Measurements from ENCODE around the gene FBXL4.

FBXL4 gene

DNA sequence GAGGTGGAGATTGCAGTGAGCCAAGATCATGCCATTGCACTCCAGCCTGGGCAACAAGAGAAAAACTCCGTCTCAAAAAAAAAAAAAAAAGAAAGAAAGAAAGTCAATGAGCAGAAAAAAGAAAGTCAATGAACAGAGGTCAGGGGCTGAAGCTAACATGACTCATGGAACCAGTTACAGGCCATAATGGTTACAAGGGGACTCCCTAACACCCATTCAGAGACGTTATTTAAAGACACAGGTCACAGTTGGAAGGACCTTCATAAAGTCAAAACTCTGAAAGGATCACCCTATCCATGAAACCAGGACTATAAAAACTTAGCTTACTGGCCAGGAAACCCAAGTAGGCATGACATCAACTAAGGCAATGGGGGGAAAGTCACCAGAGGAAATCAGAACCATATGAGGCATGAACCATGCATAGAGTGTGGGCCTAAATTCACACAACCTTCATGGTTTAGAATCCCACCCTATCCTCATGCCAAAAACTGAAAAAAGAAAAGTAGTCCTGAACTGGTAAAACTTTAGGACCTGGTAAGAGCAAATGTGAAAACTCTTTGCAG, 18.2 kb downstream of the FBXL4 start:
- Histone ChIP-seq H3F3A (ENCODE audit: low read depth) (no peaks in the 10 kb centered on the region), H2AFZ (ENCODE audit: low read length) (no peak overlapping the region), H4K20me1 (ENCODE audit: insufficient read depth, low read length, poor library complexity, severe bottlenecking) (no peaks in the 10 kb centered on the region), H3K9ac (ENCODE audit: low read depth, low read length, poor library complexity, severe bottlenecking) (no peak overlapping the region), H3K36me3 (ENCODE audit: insufficient read depth, low read length) (peaks cover 15% of the 10 kb centered on the region; the same call in 1 of the 2 replicates), H3K4me1 (ENCODE audit: insufficient read depth, low read length, poor library complexity, severe bottlenecking) (no peaks in the 10 kb centered on the region), H3K27me3 (ENCODE audit: insufficient read depth, low read length, poor library complexity, severe bottlenecking) (no peaks in the 10 kb centered on the region), H3K4me3 (ENCODE audit: low read length, poor library complexity, severe bottlenecking) (no peak overlapping the region), H3K9me3 (ENCODE audit: insufficient read depth, low read depth, low read length) (no peaks in the 10 kb centered on the region), H3K4me2 (ENCODE audit: low read depth, low read length, poor library complexity, severe bottlenecking) (no peak overlapping the region), H3K79me2 (ENCODE audit: insufficient read depth, low read length) (peaks cover 3% of the 10 kb centered on the region; the same call in 1 of the 2 replicates), H3K9me2 (replicated peaks; ENCODE audit: low read depth, low read length) (no peaks in the 10 kb centered on the region)
- no peak for TF ChIP-seq EZH2phosphoT487 (IDR thresholded peaks at IDR 0.05; ENCODE audit: borderline replicate concordance)
- TF ChIP-seq, protein P1, sequence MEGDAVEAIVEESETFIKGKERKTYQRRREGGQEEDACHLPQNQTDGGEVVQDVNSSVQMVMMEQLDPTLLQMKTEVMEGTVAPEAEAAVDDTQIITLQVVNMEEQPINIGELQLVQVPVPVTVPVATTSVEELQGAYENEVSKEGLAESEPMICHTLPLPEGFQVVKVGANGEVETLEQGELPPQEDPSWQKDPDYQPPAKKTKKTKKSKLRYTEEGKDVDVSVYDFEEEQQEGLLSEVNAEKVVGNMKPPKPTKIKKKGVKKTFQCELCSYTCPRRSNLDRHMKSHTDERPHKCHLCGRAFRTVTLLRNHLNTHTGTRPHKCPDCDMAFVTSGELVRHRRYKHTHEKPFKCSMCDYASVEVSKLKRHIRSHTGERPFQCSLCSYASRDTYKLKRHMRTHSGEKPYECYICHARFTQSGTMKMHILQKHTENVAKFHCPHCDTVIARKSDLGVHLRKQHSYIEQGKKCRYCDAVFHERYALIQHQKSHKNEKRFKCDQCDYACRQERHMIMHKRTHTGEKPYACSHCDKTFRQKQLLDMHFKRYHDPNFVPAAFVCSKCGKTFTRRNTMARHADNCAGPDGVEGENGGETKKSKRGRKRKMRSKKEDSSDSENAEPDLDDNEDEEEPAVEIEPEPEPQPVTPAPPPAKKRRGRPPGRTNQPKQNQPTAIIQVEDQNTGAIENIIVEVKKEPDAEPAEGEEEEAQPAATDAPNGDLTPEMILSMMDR (conservative IDR thresholded peaks at IDR 0.05; ENCODE audit: low read length): no peak

- TF ChIP-seq, protein P1 (conservative IDR thresholded peaks at IDR 0.05; ENCODE audit: low read length): no peak
- TF ChIP-seq EZH2phosphoT487 (IDR thresholded peaks at IDR 0.05; ENCODE audit: borderline replicate concordance): no peak
- Histone ChIP-seq H4K20me1 (ENCODE audit: insufficient read depth, low read length, poor library complexity, severe bottlenecking) (no peaks in the 10 kb centered on the region), H3K9ac (ENCODE audit: low read depth, low read length, poor library complexity, severe bottlenecking) (no peak overlapping the region), H3K79me2 (ENCODE audit: insufficient read depth, low read length) (peaks cover 3% of the 10 kb centered on the region; the same call in 1 of the 2 replicates), H3K4me2 (ENCODE audit: low read depth, low read length, poor library complexity, severe bottlenecking) (no peak overlapping the region), H3K9me3 (ENCODE audit: insufficient read depth, low read depth, low read length) (no peaks in the 10 kb centered on the region), H3F3A (ENCODE audit: low read depth) (no peaks in the 10 kb centered on the region), H3K4me1 (ENCODE audit: insufficient read depth, low read length, poor library complexity, severe bottlenecking) (no peaks in the 10 kb centered on the region), H3K4me3 (ENCODE audit: low read length, poor library complexity, severe bottlenecking) (no peak overlapping the region), H3K9me2 (replicated peaks; ENCODE audit: low read depth, low read length) (no peaks in the 10 kb centered on the region), H3K36me3 (ENCODE audit: insufficient read depth, low read length) (peaks cover 15% of the 10 kb centered on the region; the same call in 1 of the 2 replicates), H3K27me3 (ENCODE audit: insufficient read depth, low read length, poor library complexity, severe bottlenecking) (no peaks in the 10 kb centered on the region), H2AFZ (ENCODE audit: low read length) (no peak overlapping the region)
These were observed 19.1 kb downstream of the FBXL4 start for GRCh38 chr6:98928688-98929087.

- H3K4me3 ChIP-seq (ENCODE audit: low read length, poor library complexity, severe bottlenecking): no peak overlapping the region
- no peaks in the 10 kb centered on the region for H3K9me2 ChIP-seq (replicated peaks; ENCODE audit: low read depth, low read length)
- no peak overlapping the region for H3K9ac ChIP-seq (ENCODE audit: low read depth, low read length, poor library complexity, severe bottlenecking)
- H3F3A ChIP-seq (ENCODE audit: low read depth): no peaks in the 10 kb centered on the region
- H3K79me2 ChIP-seq (ENCODE audit: insufficient read depth, low read length): peaks cover 3% of the 10 kb centered on the region; the same call in 1 of the 2 replicates
- H3K4me2 ChIP-seq (ENCODE audit: low read depth, low read length, poor library complexity, severe bottlenecking): no peak overlapping the region
- no peaks in the 10 kb centered on the region for H3K9me3 ChIP-seq (ENCODE audit: insufficient read depth, low read depth, low read length)
- H2AFZ ChIP-seq (ENCODE audit: low read length): no peak overlapping the region
- no peaks in the 10 kb centered on the region for H3K27me3 ChIP-seq (ENCODE audit: insufficient read depth, low read length, poor library complexity, severe bottlenecking)
- TF ChIP-seq EZH2phosphoT487 (IDR thresholded peaks at IDR 0.05; ENCODE audit: borderline replicate concordance): no peak
- TF ChIP-seq, protein P1 (conservative IDR thresholded peaks at IDR 0.05; ENCODE audit: low read length): no peak
- no peaks in the 10 kb centered on the region for H3K4me1 ChIP-seq (ENCODE audit: insufficient read depth, low read length, poor library complexity, severe bottlenecking)
- no peaks in the 10 kb centered on the region for H4K20me1 ChIP-seq (ENCODE audit: insufficient read depth, low read length, poor library complexity, severe bottlenecking)
- peaks cover 15% of the 10 kb centered on the region; the same call in 1 of the 2 replicates for H3K36me3 ChIP-seq (ENCODE audit: insufficient read depth, low read length)
These were observed 20.2 kb downstream of the FBXL4 start for GRCh38 chr6:98927534-98927933.
